HG02981 (cell line): ENCODE data around the gene UBE4A.
"Not testable (repeated sequence)": the region's sequence is repeated elsewhere in the genome, so short reads cannot be mapped to it uniquely, and the experiment has no call there.

Experiments
- ATAC-seq: cut with Tn5 transposase; IDR thresholded peaks from one replicate; pipeline ENCODE4 v1.9.1; 2021; ENCODE audit warnings: mild to moderate bottlenecking, moderate library complexity; ENCODE audit not compliant: unreplicated experiment

Gene UBE4A

DNA sequence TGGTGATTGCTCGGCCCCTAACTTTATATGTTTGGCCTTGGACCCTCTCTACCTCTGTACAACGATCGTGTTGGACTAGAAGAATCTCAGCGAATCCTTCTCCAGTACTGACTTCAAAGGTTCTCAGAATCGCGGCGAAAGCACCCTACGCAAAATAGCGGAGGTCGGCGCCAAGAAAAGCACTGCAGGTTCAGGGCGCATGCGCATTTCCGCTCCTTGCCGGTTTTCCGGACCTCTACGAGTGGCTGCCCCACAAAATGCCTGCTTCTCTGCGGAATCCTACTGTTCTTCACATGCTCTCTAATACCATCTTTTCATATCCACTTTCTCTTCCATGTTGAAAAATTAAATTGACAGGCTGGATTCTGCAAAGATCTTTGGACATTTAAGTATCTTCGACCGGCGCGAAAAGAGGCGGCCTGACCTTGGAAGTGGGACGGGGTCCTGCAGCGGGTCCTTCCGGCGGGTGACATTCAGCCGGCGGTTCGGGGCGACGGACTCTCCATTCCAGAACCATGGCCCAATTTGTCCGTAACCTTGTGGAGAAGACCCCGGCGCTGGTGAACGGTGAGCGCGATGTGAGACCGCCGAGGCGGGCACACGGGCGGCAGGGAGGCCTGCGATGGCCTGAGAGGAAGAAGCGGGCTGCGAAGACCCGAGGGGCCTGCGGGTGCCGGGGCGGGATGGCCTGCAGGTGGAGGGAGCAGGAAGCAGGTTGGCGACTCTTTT, 41.9 kb downstream of the UBE4A start, which contains the start of gene ATP5MG:
Gene ATP5MG, plus strand, starts transcription at position 456 of the 729 bp plus-strand sequence. Its CDS starts 60 bp downstream, at position 516.
- no peak for ATAC-seq

DNA sequence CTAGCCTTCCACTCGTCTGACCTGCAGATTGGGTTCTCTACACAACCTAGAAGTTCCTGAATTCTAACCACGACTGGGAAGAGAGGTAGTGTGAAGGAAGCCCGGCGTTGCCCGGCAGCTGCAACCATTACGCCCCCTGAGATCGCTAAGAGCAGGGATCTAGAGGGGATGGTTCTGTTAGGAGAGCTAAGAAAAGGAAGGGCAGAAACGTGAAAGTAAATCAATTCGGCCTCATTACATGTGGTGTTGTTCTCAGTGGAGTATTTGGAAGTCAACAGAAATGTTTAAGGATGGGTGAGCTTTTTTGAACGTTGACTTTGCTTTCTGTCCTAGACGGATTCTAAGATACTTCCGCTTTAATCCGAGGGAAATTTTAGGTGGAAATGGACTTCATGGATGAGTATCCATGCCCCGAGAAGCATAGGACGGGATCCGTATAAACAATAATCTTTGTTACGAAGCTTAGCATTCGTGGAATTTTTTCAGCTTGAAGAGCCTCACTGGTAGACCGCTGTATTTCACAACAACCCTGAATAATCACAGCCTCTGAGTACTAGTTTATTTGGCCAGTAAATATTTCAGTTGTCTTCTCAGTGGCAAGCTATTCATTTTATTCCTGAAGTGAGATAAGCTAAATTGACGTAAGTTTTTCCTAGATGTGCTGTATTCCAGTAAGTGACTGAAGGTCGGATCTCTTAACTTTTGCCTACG, 42.6 kb downstream of the UBE4A start:
- ATAC-seq: no peak

DNA sequence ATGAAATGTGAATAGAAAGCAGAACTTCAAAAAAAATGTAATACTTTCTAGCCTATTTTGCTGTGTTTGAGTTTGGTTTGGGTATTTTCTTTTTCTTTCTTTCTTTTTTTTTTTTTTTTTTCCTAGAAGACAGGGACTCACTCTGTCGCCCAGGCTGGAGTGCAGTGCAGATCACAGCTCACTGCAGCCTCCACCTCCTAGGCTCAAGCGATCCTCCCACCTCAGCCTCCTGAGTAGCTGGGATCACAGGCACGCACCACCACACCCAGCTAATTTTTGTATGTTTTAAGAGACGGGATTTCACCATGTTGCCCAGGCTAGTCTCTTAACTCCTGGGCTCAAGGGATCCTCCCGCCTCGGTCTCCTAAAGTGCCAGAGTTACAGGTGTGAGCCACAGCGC, 43.2 kb downstream of the UBE4A start:
- ATAC-seq: not testable (repeated sequence)

DNA sequence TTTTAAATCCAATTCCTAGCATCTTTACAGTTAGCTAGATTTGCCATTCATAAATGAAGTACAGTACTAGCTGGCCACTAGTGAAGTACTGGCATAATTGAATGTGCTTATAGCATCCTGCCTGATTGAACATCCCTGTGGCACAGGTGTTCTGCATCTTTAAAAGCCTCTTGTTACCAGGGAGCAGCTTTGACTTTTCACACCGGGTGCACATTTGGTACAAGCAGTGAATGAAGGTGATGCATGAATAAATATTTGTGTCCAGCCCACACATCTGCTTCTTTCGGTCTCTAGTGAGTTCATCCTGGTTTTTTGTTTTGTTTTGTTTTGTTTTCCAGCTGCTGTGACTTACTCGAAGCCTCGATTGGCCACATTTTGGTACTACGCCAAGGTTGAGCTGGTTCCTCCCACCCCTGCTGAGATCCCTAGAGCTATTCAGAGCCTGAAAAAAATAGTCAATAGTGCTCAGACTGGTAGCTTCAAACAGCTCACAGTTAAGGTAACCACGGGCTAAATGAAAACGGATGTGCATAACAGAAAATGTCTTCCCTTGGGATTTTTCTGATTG, 47.3 kb downstream of the UBE4A start:
- ATAC-seq: no peak

DNA sequence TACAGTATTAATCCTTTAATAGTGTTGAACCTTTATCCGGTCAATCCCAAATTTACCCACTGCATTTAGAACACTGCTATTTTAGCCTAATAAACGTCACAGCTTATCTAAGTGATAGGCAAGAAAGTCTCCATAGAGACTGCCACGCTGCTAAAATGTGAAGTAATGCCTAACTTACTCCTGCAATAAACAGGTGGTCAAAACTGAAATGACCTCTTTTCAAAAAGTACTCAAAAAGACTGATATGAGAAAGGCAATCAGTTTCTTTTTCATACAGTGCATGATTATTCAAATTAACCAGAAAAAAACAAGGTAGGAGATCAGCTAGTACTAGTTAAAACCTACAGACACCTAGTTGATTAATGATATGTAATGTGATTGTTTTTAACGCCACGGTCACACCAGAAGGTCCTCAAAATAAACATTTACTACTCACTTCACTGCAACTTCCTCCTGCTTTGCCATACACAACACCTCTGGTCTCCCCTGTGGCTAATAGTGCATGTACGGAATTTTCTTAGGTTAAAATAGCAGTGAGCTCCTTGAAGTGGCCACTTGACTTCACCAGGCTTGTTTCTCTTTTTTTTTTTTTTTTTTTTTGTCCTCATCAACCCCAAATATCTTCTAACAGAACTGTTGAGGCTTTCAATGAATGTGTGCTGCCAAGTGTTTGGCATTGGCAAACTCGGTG, 50.8 kb downstream of the UBE4A start:
- ATAC-seq: peak; percentile 59

DNA sequence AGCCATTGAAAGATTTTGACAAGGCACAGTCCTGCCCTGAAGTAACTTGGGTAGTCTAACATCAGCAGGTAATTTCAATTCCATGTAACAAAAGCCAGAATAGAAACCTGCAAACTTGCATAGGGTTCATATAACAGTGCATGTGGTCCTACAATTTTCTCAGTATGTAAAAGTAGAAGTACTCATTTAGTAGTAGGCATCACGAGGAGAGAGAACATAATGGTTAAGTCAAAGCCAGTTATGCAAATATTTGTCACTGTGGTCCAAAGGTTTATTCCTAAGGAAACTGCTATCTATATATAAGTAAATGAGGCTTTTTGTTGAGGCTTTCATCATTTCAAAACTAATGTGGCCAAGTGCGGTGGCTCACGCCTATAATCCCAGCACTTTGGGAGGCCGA, 52.1 kb downstream of the UBE4A start:
- ATAC-seq: no peak

DNA sequence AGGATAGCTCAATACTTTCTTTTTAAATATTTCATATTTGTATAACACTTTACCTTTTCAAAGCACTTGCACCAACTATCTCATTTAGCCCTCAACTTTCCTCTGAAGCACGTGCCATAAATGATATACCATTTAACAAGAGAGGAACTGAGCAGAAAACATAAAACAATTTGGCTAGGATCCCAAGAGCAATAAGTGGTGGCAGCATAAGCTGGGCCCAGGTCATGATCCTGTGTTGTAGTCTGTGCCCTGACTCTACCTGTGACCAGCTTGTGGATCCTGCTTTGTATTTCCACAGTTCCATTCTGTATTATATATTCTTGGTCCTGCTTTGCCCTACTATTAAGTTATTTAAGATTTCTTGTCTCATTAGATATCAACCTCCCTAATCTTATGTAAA, 53.5 kb downstream of the UBE4A start:
- ATAC-seq: no peak

DNA sequence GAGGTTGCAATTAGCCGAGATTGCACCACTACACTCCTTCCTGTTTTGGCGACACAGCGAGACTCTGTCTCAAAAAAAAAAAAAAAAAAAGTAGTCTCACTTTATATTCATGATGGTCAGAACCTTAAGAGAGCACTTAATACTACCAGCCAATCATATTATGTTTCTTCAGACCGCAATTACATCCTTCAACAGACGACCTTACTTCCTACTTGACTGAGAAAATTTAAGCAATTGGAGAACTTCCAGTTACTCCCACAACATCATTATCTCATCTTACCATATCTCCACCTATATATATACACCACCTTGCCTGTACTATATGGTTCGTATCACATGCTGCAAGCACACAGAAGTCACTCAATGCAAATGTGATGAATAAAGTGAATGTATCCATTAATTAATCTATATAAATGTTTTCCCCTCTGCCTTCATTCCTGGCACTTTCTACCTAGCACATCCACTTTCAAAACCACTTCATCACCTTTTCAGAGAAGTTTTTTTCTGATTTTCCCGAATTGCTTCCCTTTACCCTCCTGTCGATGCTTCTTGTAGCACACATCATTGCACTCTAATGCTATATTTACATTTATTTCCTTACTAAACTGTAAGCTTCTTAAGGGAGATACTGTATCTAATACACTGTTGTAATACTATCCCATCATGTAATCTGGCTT, 55.8 kb downstream of the UBE4A start:
- no peak for ATAC-seq

DNA sequence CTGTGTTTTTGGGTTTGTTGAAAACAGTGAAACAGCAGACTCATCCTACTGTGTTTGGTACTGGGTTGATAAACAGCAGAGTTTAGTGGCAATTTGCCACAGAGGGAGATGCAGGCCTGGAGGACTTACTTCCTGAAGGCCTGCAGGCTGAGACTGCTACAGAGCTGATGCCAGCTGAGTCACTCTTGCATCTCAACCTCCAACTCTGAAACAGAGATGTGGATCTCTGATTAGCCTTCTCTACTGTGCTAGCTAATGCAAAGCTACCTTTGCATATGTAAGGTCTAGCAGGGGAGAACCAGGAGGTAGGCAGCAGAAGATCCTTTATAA, 56.3 kb downstream of the UBE4A start:
- ATAC-seq: no peak

DNA sequence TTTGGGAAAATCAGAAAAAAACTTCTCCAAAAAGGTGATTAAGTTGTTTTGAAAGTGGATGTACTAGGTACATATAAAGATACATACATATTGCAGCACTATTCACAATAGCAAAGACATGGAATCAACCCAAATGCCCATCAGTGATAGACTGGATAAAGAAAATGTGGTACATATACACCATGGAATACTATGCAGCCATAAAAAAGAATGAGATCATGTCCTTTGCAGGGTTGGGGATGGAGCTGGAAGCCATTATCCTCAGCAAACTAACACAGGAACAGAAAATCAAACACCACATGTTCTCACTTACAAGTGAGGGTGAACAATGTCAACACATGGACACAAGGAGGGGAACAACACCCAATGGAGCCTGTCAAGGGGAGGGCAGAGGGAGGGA, 57.5 kb downstream of the UBE4A start:
- ATAC-seq: not testable (repeated sequence)

DNA sequence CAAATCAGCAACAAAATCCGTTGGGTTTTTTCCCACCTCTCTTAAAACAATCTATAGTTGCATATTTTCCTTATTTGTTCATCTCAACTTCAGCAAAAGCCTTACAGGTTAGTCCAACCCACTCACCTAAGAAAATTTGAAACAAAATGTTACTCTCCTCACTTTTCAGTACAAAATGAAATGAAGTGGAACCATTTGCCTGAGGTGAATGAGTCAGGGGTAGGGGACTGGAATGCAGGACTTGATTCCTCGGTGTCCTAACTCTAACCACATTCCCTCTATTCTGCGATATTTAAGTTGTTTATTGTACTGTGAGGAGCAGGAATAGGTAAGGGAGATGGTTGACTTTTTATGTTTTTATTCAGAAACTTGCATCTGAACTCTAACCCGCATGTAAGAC, 58.4 kb downstream of the UBE4A start:
- no peak for ATAC-seq

DNA sequence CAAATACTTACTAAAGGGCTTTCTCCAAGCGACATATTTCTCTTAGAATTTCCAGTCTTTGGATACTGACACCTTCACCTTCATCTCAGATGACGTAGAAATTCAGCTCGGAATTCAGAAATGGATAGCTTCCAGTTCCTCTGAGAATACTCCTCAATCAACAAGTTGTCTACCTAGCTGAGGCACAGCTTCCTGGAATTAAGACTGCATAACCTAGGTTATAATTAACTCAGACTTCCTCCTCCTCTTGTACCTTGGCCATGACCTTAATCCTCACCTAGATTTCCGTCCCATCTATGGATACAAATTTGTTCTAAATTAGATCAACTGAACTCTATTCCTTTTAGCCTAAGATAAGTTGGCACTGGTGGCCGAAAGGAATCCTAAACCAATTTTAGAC, 59.4 kb downstream of the UBE4A start:
- ATAC-seq: no peak

DNA sequence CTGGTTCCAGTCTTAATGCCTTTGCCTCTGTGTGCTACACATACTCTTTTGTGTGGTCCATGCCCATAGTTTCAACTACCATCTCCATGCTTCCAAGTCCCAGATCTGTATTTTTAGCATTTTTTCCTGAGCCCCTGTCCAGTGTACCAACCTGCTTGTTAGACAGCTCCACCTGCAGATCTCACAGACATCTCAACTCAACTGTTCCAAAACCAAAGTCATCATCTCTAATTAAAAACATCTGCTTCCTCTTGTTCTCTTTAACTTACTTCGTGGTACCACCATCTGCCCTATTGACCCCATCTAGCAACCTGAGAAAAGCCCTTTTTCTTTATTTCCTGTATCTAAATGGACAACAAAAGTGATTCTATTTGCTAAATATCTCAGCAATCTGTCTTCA, 68.3 kb downstream of the UBE4A start:
- no peak for ATAC-seq

DNA sequence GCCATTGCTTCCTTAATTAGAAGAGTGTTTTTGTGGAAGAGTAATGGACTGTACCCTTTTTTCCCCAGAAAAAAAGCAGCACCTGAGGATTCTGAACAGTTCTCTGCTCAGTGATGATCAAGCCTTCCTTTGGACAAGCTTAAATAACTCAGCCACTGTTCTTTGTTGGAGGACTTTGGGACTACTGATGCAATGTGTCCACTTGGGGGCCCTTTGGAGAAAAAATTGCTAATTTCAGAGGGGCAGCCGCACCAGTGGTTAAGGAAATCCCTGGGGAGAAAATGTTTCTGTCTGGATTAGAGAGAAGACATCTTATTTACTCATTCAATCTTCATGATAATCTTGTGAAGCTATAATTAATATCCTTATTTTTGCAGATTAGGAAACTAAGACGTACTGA, 71.6 kb downstream of the UBE4A start:
- ATAC-seq: no peak

DNA sequence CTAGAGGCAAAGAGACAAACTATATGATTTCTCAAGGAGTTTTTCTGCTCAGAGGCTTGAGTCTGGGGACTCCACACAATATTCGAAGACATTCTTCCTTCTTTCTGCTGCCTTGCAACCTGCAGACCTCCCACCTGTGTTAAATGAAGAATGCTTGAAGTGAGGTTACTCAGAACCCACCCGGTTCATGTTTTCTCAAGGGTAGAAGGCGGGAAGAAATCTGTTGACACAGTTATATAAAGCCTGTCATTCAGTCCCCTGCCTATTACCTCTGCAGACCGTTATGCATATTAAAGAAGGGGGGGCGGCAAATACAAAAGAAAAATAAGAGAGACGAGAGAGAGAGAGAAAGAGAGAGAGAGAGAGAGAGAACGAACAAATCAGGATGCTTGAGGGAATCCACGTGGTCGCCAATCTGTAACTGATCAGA, 74.7 kb downstream of the UBE4A start:
- ATAC-seq: no peak

DNA sequence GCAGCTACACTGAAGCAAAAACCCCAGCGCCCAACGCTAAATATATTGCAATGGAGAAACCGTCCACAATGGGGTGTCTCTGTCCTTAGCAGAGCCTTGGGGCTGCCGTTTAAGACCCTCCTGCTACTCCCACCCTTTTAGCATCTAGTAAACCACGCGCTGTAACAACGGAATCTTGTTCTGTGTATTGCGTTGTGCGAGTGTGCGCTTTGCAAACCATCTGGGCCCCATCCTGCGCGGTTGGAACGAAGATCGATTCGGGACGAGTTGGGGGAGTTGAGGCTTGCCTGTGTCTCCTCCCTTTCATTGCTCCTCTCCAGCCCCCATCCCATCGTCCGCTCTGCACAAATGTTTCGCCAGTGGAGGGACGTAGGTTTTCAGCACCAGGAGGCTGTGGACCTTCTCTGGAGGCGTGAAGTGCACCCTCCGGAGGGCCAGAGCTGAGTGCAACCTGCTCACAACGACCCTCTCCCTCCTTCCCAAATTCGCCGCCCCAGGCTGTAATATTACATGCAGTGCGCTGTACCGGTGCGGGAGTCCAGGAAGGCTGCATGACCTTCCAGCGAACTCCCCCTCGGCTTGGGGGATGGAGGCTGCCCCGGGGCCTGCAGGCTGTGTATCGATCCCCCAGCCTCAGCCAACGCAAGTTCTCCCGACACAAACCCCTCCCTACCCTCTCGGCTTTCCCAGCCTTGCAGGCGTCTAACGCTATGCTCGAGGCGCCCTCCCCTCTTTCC, 75.3 kb downstream of the UBE4A start:
- no peak for ATAC-seq

DNA sequence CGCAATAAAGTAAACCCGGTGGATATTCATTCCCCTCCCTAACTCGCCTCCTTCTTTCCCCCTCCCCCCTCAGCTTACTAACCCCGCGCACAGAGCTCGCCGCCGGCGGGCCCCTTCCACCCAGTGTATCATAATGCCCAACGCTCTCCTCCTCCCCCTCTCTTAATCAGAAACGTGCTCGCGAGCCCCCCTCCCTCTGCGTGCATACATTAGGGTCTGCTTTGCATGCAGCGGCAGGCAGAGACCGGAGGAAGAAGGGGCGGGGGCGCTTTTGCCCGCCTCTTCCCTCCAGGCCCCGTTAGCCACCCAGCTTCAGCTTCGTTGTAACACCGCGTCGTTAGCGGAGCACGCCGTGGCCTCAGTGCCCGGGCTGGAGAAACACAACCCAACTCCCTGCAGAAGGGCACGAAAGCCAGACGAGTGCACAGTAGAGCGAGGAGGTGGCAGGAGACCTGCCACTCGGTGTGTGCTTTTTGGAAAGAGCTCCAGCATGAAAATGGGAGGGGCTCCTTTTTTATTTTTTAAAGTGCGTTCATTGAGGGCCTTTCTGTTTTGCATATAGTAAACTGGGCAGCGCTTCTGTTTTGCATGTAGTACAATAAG, 76.0 kb downstream of the UBE4A start:
- peak; percentile 20 for ATAC-seq

DNA sequence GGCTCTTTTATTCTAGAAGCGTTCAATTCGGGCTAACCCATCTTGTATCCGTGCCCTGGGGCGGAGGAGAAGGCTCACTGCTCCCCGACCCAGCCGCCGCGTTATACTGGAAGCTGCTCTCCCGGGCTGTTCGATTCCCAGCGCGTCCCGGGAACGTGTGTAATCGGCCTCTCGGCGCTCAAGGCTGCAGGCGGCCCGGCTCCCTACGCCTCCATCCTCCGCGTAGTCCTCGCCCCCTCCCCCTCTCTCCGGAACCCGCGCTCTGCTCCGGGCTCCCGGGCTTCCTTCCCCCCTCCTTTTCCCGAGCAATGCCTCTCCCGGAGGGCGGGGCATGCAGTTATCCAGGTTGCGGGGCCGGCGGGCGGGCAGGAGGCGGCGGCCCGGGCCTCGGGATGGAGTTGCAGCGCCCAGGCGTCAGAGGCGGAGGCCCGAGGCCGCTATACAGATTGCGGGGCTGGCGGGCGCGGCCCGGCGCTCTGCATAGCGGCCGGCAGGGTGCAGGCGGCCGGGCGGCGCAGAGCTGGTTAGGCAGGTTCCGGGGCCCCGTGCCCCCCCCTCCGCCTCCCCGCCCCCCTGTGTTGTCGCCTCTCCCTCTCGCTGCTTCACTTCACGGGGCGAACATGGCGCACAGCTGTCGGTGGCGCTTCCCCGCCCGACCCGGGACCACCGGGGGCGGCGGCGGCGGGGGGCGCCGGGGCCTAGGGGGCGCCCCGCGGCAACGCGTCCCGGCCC, 76.7 kb downstream of the UBE4A start, which contains the start of gene KMT2A:
Gene KMT2A, plus strand, starts transcription at position 600 of the 732 bp plus-strand sequence. Its CDS starts 21 bp downstream, at position 621.
- peak; percentile 46 for ATAC-seq

DNA sequence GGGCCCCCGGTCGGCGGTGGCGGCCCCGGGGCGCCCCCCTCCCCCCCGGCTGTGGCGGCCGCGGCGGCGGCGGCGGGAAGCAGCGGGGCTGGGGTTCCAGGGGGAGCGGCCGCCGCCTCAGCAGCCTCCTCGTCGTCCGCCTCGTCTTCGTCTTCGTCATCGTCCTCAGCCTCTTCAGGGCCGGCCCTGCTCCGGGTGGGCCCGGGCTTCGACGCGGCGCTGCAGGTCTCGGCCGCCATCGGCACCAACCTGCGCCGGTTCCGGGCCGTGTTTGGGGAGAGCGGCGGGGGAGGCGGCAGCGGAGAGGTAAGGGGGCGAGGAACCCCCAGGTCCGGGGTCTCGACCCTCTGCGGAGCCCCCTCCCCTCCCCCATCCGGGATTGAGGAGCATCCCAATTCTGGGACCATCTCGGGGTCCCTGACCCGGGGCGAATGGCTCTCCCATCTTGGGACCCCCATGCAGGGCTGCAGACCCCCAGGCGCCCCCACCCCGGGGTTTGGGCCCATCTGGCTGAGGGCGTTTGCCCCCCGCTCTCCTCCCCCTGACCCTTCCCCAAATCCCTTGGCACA, 77.3 kb downstream of the UBE4A start:
- ATAC-seq: no peak
